HG03354 (cell line): ENCODE results near the gene DOC2B.
"Not testable (repeated sequence)": the region's sequence is repeated elsewhere in the genome, so short reads cannot be mapped to it uniquely, and the experiment has no call there.

ENCODE experiments used
- ATAC-seq: cut with Tn5 transposase; IDR thresholded peaks from one replicate; pipeline ENCODE4 v1.9.1; 2021; ENCODE audit warnings: mild to moderate bottlenecking; ENCODE audit not compliant: unreplicated experiment, poor library complexity, severe bottlenecking

DOC2B gene

GRCh38 chr17:181245-182049 lies at the start of gene DOC2B:
Gene DOC2B, minus strand, starts transcription at chr17:181650. Its CDS starts 171 bp downstream, at chr17:181479.
- ATAC-seq, result no peak

DNA sequence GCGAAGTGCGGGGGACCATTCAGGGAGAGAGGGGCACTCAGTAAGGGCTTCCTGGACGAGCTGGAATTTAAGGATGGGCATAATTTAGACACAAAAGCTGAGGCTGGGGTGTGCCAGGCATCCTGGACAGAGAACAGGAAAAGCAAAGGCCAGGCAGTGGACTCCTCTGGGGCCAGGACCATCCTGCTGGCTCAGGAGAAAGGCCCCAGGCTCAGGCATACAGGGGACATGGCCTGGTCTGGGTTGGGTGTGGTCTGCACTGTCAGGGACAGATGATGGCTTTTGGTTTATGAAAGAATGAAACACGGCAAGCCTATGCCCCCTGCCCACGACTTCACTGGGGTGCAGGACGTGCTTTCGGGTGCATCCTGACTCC lies 48.9 kb upstream of the DOC2B start:
- no peak for ATAC-seq

GRCh38 chr17:229709-230394 lies 48.4 kb upstream of the DOC2B start:
- no peak for ATAC-seq

- ATAC-seq, result no peak
Observed at GRCh38 chr17:228951-229708, 47.7 kb upstream of the DOC2B start.

- ATAC-seq, result no peak
Observed at GRCh38 chr17:227946-228615, 46.6 kb upstream of the DOC2B start.

- ATAC-seq, result no peak
Observed at GRCh38 chr17:227078-227945, 45.9 kb upstream of the DOC2B start.

GRCh38 chr17:226108-227077 lies 44.9 kb upstream of the DOC2B start:
- no peak for ATAC-seq

- ATAC-seq, result no peak
Observed at GRCh38 chr17:225551-225950, 44.1 kb upstream of the DOC2B start.

- not testable (repeated sequence) for ATAC-seq
Observed at GRCh38 chr17:224576-224975, 43.1 kb upstream of the DOC2B start.

GRCh38 chr17:223723-224471 lies 42.4 kb upstream of the DOC2B start:
- ATAC-seq, result no peak

DNA sequence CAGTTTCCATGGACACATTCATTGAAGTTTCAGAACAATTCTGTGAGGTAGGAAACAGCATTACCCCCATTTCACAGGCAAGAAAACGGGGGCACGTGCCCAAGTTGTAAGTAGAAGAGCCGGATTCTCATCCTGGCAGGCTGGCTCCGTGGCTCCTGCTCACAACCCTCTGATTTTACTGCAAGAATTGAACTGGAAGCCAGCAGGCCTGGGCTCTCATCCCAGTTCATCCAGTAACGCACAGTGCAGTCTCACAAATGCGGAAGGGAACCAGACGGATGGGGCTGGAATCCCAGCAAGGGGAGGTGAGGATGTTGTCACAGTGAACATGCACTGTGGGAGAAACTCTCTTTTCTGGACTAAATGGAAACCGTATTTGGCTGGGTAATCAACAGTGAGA lies 40.7 kb upstream of the DOC2B start:
- ATAC-seq, result no peak

- ATAC-seq, result no peak
Observed at GRCh38 chr17:219696-220095, 38.2 kb upstream of the DOC2B start.

GRCh38 chr17:218432-219110 lies 37.1 kb upstream of the DOC2B start:
- ATAC-seq, result no peak

DNA sequence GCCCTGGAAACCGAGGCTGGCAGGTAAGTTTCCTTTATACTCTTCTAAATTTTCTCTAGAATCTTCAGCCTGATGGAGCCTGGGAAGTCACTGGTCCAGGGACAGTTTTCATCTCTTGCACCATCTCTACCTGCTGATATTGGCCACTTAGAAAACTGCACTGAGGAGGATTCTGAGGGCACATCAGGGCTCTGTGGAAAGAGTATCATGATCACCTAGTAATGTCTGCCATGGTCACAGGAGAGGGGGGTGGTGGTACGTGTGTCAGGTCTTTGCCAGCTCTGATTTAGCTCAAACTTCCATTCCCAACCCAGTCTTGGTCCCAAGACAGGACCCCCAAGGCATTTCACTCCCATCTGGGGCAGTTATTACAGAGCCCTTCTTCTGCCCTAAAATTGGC lies 35.2 kb upstream of the DOC2B start:
- no peak for ATAC-seq

DNA sequence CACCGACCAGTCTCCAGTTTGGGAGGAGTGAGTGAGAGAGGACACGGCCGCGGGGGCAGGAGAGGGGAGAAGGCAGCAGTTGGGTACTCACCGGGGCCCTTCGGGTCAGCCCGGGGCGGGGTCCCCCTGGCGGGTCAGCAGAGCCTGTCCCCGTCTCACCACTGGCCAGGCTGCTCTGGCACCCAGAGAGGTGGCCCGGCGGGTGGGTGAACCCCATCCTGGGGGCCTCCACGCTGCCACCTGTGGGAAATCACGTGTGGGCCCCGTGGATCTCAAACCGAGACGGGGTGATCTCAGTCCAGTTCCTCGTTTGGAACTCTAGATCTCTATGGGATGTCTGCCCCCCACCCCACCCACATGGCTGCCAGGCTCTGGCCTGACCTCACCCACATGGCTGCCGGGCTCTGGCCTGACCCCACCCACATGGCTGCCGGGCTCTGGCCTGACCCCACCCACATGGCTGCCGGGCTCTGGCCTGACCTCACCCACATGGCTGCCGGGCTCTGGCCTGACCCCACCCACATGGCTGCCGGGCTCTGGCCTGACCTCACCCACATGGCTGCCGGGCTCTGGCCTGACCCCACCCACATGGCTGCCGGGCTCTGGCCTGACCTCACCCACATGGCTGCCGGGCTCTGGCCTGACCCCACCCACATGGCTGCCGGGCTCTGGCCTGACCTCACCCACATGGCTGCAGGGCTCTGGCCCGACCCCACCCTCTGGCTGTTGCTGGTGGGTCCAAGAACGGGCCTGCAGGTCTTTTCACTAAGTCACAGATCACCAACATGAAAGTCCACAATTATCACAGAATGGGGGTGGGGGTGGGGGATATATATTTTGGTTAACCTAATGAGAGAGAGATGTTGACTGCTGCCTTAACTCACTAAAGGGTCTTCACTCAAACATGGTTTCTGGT lies 34.4 kb upstream of the DOC2B start:
- ATAC-seq, result not testable (repeated sequence)

- ATAC-seq, result no peak
Observed at GRCh38 chr17:214881-215331, 33.5 kb upstream of the DOC2B start.
